Activated T-cell treated with anti-CD3 and anti-CD28 coated beads, Interleukin-2, amount 50 U/mL, for 4 hours (primary cell): ENCODE measurements around the gene DCN. TPM values are rescaled to one million over a fixed set of nuclear protein-coding genes. Genes with fewer than 3 reads are reported as not detected.

ENCODE experiments used
- ATAC-seq, 2 donors: fragments of 200-7000 bp; cut with Tn5 transposase; one replicate each; pipeline ENCODE4 v1.10.0; 2021
- DNase-seq: peaks from one replicate; pipeline ENCODE4 v3.0.0-alpha.2; 2020
- H3K27me3 Mint-ChIP-seq: one replicate; pipeline ENCODE4 v1.8.0; 2021; ENCODE audit warnings: low read depth, mixed read lengths
- H3K36me3 Mint-ChIP-seq: one replicate; pipeline ENCODE4 v1.8.0; 2022; ENCODE audit warnings: mixed read lengths; ENCODE audit not compliant: insufficient read depth
- H3K4me1 Mint-ChIP-seq: one replicate; pipeline ENCODE4 v1.8.0; 2021; ENCODE audit warnings: low read depth, mixed read lengths
- H3K4me3 Mint-ChIP-seq: one replicate; pipeline ENCODE4 v1.8.0; 2021; ENCODE audit warnings: mild to moderate bottlenecking, moderate library complexity, mixed read lengths
- H3K9me3 Mint-ChIP-seq: one replicate; pipeline ENCODE4 v1.8.0; 2021; ENCODE audit warnings: mixed read lengths
- total RNA-seq, 3 donors: library from RNA; stranded (reverse); gene quantifications; one replicate each; pipeline ENCODE4 v1.2.1, GENCODE V29; 2021

Gene DCN
- total RNA-seq, 3 donors from 2014 or later, result 1.6 to 4.0 (median 3.4) TPM

DNA sequence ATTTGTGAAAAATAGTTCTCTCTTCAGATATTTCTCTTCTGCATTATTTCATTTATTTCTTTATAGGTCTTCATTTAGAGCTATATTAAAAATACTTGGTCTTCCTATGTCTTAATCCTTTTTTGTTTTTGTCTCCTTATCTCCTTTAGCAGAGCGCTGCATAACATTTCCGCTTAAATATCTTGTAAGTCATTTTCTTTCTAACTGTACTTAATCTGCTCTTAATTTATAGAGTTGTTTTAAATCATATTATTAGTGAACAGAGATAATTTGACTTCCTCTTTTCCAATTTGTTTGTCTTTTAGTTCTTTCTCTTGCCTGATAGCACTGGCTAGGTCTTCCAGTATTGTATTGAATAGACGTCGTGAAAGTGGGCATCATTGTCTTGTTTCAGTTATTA is 89.3 kb downstream of the DCN start:
- H3K9me3 Mint-ChIP-seq, result peaks cover 24% of the 10 kb centered on the region
- no peak for DNase-seq
- H3K36me3 Mint-ChIP-seq, result no peaks in the 10 kb centered on the region
- H3K27me3 Mint-ChIP-seq, result no peaks in the 10 kb centered on the region
- ATAC-seq, result no peak
- no peak overlapping the region for H3K4me3 Mint-ChIP-seq
- H3K4me1 Mint-ChIP-seq, result no peaks in the 10 kb centered on the region

DNA sequence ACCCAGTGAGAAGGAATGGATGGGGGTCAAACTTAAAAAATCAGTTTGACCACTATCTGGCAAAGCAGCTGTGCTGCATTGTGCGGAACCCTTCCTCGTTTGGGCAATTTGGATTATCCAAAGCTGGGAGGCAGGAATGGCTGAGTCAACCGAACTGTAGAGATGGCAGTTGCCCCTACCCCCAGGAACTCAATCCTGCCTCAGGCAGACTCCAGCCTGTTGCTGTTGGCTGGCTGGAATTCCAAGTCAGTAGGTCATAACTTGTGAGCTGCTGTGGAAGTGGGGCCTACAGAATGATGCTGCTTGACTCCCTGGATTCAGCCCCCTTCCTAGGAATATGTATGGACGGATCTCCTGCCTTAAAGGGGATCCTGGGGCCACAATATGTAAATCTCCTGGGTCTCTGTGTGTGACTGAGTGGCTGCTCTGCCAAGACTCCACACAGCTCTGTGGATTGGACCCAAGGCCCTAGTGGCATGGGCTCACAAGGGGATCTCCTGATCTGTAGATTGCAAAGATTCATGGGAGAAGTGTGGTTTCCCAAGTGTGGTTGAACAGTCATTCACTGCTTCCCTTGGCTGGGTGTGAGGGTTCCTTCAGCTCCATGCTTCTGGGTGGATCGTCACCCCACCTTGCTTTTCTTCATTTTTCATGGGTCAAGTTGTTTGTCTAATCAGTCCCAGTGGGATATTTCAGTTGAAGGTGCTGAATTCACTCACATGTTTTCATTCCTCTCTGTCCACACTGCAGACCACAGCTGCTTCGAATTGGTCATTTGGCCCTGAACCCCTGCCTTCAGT is 90.5 kb downstream of the DCN start:
- ATAC-seq, result no peak
- no peaks in the 10 kb centered on the region for H3K36me3 Mint-ChIP-seq
- DNase-seq, result no peak
- H3K4me3 Mint-ChIP-seq, result no peak overlapping the region
- H3K9me3 Mint-ChIP-seq, result peaks cover 24% of the 10 kb centered on the region
- H3K4me1 Mint-ChIP-seq, result no peaks in the 10 kb centered on the region
- no peaks in the 10 kb centered on the region for H3K27me3 Mint-ChIP-seq

Other genes starting within 250 kb of the DCN start
- gene CCER1, start 227.6 kb downstream of the DCN start, total RNA-seq, result not detected
- not detected for gene EPYC, start 177.8 kb downstream of the DCN start, total RNA-seq
- gene KERA, start 124.8 kb downstream of the DCN start, total RNA-seq, result not detected
- under 1 TPM; 0.14 to 0.35 (median 0.32) TPM for gene LUM, start 71.3 kb downstream of the DCN start, total RNA-seq